Adipocyte (in vitro differentiated cells): ENCODE measurements around the gene OR6M1.

ENCODE experiments used
- DNase-seq: peaks from one replicate; pipeline ENCODE4 v3.0.0-alpha.2; 2015; ENCODE audit warnings: low read depth
- H3K27me3 ChIP-seq: replicated peaks from 2 replicates; pipeline ENCODE4 v1.7.0; 2013; ENCODE audit warnings: mild to moderate bottlenecking, low read length, moderate library complexity; ENCODE audit not compliant: control insufficient read depth, insufficient read depth
- H3K36me3 ChIP-seq: 2 replicates; pipeline ENCODE4 v1.7.0; 2013; ENCODE audit warnings: low read length, mild to moderate bottlenecking, moderate library complexity; ENCODE audit not compliant: control insufficient read depth, insufficient read depth, severe bottlenecking
- H3K4me1 ChIP-seq: 2 replicates; pipeline ENCODE4 v1.7.0; 2013; ENCODE audit warnings: mild to moderate bottlenecking, low read length, moderate library complexity; ENCODE audit not compliant: control insufficient read depth, insufficient read depth
- H3K4me3 ChIP-seq: 2 replicates; pipeline ENCODE4 v1.7.0; 2013; ENCODE audit warnings: mild to moderate bottlenecking, low read length, moderate library complexity
- H3K9ac ChIP-seq: 2 replicates; pipeline ENCODE4 v1.7.0; 2013; ENCODE audit warnings: mild to moderate bottlenecking, low read length, moderate library complexity
- H3K9me3 ChIP-seq: 2 replicates; pipeline ENCODE4 v1.7.0; 2013; ENCODE audit warnings: mild to moderate bottlenecking, low read length, moderate library complexity; ENCODE audit not compliant: control insufficient read depth

Gene OR6M1, protein sequence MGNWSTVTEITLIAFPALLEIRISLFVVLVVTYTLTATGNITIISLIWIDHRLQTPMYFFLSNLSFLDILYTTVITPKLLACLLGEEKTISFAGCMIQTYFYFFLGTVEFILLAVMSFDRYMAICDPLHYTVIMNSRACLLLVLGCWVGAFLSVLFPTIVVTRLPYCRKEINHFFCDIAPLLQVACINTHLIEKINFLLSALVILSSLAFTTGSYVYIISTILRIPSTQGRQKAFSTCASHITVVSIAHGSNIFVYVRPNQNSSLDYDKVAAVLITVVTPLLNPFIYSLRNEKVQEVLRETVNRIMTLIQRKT

DNA sequence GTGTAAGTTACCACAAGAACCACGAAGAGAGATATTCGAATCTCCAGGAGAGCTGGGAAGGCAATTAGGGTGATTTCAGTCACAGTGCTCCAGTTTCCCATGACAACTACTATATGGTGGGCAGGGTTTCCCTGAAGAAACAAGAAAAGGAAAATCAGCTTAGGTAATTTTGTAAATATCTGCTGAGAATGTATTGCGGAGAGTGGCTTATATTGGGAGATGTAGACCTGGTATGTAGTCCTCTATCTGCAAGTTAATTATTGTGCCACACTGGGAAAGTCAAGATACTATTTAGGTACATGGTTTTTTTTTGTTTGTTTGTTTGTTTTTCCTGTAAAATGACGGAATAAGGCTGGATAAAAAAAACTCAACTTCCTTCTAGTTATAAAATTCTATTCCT lies at the start of gene OR6M1:
Gene OR6M1 (minus strand): TSS at position 101 of the 400 bp plus-strand sequence. CDS start 0 bp downstream, at position 101.
- H3K4me1 ChIP-seq, result no peaks in the 10 kb centered on the region
- H3K9me3 ChIP-seq, result no peaks in the 10 kb centered on the region
- H3K36me3 ChIP-seq, result no peaks in the 10 kb centered on the region
- DNase-seq, result no peak
- no peak within 1 kb of the TSS for H3K4me3 ChIP-seq
- H3K27me3 ChIP-seq, result peaks cover 3% of the 10 kb centered on the region
- no peak within 1 kb of the TSS for H3K9ac ChIP-seq

DNA sequence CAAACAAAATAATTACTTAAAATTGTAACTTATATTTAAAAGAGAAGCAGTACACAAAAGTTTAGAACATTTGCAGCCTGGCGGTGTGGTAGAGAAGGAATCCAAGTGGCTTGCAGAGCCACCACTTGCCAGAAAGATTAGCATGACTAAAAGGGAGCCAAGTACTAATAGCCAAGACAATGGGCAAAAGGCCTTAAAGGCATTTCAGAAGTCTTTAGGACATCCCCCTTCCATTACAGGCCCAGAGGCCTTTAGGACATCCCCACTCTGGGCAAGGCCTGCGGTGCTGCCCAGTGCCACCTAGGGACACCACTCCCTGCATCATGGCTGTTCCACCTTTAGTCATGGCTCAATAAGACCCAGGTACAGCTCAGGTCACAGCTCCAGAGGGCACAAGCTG lies 46.9 kb upstream of the OR6M1 start:
- DNase-seq, result no peak
- H3K4me3 ChIP-seq, result no peak overlapping the region
- no peak overlapping the region for H3K9ac ChIP-seq
- no peaks in the 10 kb centered on the region for H3K36me3 ChIP-seq
- no peaks in the 10 kb centered on the region for H3K9me3 ChIP-seq
- no peaks in the 10 kb centered on the region for H3K4me1 ChIP-seq
- H3K27me3 ChIP-seq, result no peaks in the 10 kb centered on the region

DNA sequence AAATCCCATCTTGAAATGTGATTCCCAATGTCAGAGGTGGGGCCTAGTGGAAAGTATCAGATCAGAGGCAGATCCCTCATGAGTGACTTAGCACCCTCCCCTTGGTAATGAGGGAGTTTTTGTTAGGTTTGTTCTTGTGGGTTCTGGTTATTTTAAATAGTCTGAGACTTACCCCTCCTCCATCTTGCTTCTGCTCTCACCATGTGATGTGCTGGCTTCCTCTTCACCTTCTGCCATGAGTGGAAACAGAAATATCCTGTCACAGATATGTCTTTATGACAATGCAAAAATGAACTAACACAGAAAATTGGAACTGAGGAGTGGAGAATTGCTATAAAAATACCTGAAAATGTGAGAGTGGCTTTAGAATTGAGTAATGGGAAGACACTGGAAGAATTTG lies 46.2 kb upstream of the OR6M1 start:
- H3K9ac ChIP-seq, result no peak overlapping the region
- no peak overlapping the region for H3K4me3 ChIP-seq
- H3K4me1 ChIP-seq, result no peaks in the 10 kb centered on the region
- H3K36me3 ChIP-seq, result no peaks in the 10 kb centered on the region
- H3K9me3 ChIP-seq, result no peaks in the 10 kb centered on the region
- DNase-seq, result no peak
- no peaks in the 10 kb centered on the region for H3K27me3 ChIP-seq

DNA sequence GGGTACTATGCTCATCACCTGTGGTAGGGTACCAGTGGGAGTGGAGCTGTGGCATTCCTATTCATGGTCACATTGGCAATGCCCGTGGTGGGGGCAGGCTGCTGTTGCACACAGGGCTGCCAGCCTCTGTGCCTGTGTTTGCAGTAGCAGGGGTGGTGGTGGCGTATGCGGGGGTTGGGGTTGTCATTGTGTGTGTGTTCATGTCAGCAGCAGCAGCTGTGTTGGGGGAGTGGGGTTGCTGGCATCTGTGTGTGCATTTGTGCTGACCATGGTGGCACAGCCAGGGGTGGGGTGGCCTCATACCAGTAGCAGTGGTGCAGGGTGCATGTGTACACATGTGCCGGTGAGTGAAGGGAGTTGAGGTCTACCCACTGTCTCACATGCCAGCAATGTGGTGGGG lies 45.0 kb upstream of the OR6M1 start:
- DNase-seq, result no peak
- Histone ChIP-seq H3K4me1 (no peaks in the 10 kb centered on the region), H3K36me3 (no peaks in the 10 kb centered on the region), H3K4me3 (no peak overlapping the region), H3K27me3 (no peaks in the 10 kb centered on the region), H3K9me3 (no peaks in the 10 kb centered on the region), H3K9ac (no peak overlapping the region)

DNA sequence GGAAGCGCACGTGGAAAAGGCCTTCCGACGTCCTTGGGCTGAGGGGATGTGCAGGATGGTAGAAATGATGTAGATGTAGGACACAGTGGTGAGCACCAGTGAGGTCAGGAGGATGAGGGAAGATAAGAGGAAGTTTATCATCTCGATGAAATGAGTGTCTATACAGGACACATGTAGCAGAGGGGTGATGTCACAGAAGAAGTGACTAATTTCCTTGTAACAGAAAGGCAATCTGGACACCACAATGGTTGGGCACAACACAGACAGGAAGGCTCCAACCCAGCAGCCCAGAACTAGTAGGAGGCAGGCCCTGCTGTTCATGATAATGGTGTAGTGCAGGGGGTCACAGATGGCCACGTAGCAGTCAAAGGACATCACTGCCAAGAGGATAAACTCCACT lies 35.0 kb upstream of the OR6M1 start:
- Histone ChIP-seq H3K4me1 (no peaks in the 10 kb centered on the region), H3K36me3 (no peaks in the 10 kb centered on the region), H3K9ac (no peak overlapping the region), H3K27me3 (no peaks in the 10 kb centered on the region), H3K4me3 (no peak overlapping the region), H3K9me3 (no peaks in the 10 kb centered on the region)
- DNase-seq, result no peak

DNA sequence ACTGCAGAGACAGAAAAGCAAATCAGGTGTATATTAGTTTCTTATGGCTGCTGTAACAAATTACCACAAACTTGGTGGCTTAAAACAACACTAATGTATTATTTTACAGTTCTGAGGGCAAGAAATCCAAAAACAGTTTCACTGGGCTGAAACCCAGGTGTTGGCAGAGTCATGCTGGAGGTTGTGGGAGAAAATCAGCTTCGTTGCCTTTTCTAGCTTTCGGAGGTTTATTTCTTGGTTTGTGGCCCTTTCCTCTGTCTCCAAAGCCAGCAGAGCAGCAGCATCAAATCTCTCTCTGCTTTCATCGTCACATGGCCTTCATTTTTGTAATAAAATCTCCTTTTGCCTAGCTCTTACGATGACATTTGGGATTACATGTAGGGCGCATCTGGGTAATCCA lies 33.0 kb upstream of the OR6M1 start:
- no peak for DNase-seq
- no peaks in the 10 kb centered on the region for H3K27me3 ChIP-seq
- no peak overlapping the region for H3K4me3 ChIP-seq
- H3K9me3 ChIP-seq, result no peaks in the 10 kb centered on the region
- no peaks in the 10 kb centered on the region for H3K4me1 ChIP-seq
- no peak overlapping the region for H3K9ac ChIP-seq
- H3K36me3 ChIP-seq, result no peaks in the 10 kb centered on the region

DNA sequence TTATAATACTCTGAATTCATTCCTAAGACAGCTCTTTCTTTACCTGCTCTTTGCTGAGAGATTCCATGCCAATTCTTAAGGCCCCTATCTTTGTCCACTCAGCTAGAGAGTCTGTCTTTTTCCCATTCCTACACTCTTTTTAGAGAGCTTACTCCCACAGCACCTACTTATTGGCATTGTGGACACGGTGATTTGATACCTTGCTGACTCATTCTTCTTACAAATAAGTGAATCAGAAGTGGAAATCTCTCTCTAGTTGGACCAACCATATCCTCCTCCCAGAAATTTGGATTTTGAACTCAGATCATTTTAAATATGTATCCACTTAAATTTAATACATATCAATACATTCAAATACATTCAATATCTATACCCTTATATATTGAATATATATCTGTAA lies 32.5 kb upstream of the OR6M1 start:
- H3K4me1 ChIP-seq, result no peaks in the 10 kb centered on the region
- DNase-seq, result no peak
- no peaks in the 10 kb centered on the region for H3K9me3 ChIP-seq
- H3K36me3 ChIP-seq, result no peaks in the 10 kb centered on the region
- no peak overlapping the region for H3K9ac ChIP-seq
- no peak overlapping the region for H3K4me3 ChIP-seq
- H3K27me3 ChIP-seq, result no peaks in the 10 kb centered on the region

DNA sequence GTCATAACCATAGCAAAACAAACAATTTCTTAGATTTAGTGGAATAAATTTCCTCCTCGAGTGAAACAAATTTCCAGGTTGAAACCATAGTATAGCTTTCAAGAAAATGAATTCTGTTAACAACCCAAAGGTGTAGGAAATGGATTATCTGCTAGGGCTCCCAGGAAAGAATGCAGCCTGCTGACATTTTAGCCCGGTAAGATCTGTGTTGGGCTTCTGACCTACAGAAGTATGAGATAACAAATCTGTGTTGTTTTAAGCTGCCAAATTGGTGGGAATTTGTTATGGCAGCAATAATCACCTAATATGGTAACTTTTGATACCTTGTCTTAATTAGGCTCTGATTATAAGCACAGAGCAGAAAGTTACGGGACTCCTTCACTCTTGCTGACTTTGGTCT lies 32.0 kb upstream of the OR6M1 start:
- no peaks in the 10 kb centered on the region for H3K36me3 ChIP-seq
- no peaks in the 10 kb centered on the region for H3K27me3 ChIP-seq
- H3K9me3 ChIP-seq, result no peaks in the 10 kb centered on the region
- H3K4me3 ChIP-seq, result no peak overlapping the region
- H3K9ac ChIP-seq, result no peak overlapping the region
- no peak for DNase-seq
- no peaks in the 10 kb centered on the region for H3K4me1 ChIP-seq

DNA sequence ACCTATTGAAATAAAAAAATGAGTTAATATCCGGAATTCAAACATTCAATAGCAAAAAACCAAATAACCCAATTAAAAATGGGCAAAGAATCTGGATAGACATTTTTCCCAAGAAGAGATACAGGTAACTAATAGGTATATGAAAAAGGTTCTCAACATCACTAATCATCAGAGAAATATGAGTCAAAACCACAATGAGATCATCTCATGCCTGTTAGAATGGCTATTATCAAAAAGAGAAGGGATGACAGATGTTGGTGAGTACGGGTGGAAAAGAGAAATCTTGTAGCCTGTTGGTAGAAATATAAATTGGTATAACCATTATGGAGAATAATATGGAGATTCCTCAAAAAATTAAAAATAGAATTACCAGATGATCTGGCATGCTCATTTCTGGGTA lies 26.9 kb upstream of the OR6M1 start:
- H3K36me3 ChIP-seq, result no peaks in the 10 kb centered on the region
- no peak for DNase-seq
- no peak overlapping the region for H3K9ac ChIP-seq
- no peaks in the 10 kb centered on the region for H3K9me3 ChIP-seq
- H3K4me1 ChIP-seq, result no peaks in the 10 kb centered on the region
- H3K27me3 ChIP-seq, result no peaks in the 10 kb centered on the region
- H3K4me3 ChIP-seq, result no peak overlapping the region

DNA sequence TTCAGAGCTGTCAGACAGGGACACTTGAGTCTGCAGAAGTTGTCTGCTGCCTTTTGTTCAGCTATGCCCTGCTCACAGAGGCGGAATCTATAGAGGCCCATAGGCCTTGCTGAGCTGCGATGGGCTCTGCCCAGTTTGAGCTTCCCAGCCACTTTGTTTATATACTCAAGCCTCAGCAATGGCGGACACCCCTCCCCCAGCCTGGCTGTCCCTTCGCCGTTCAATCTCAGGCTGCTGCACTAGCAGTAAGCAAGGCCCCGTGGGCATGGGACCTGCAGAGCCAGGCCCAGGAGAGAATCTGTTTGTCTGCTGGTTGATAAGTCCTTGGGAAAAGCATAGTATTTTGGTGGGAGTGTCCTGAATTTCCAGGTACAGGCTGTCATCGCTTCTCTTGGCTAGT lies 23.6 kb upstream of the OR6M1 start:
- Histone ChIP-seq H3K4me1 (no peaks in the 10 kb centered on the region), H3K4me3 (no peak overlapping the region), H3K36me3 (no peaks in the 10 kb centered on the region), H3K9ac (no peak overlapping the region), H3K9me3 (no peaks in the 10 kb centered on the region), H3K27me3 (no peaks in the 10 kb centered on the region)
- no peak for DNase-seq

DNA sequence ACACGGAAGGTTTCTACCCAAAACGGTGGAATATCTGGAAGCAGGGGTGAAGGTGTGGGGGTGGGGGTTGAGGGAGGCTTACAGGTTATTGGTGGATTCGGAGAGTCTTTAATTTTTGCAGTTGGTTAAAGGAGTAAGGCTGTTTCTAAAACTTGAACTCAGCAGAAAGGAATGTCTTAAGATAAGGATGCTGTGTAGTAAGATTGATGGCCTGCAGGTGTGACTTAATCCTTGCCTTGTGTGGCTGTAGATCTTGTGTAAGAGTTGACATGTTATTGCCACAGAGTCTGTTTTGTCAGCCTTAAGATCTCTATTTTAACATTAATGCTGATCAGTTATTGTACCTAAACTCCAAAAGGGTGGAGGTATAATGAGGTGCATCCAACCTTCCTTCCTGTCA lies 16.4 kb upstream of the OR6M1 start:
- Histone ChIP-seq H3K9me3 (no peaks in the 10 kb centered on the region), H3K27me3 (no peaks in the 10 kb centered on the region), H3K4me1 (no peaks in the 10 kb centered on the region), H3K4me3 (no peak overlapping the region), H3K36me3 (no peaks in the 10 kb centered on the region), H3K9ac (no peak overlapping the region)
- no peak for DNase-seq

DNA sequence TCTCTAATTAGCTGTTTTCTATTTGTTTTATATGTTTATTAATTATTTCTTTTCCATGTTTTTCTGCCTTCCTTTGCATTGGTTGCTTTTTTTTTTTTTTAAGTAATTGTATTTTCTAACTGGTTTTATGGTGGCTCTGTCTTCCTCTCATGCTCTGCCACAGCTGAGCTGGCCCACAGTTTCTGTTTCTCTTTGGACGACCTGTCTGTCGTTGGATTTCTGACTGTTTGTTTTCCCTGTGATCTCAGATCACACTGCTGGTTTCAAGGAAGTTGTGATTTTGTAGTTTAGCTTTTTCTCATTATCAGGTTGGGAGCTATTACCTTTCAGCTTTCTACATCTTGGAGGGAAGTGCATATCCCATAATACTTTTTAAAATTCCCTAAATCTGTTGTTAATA lies 15.9 kb upstream of the OR6M1 start:
- Histone ChIP-seq H3K4me3 (no peak overlapping the region), H3K4me1 (no peaks in the 10 kb centered on the region), H3K27me3 (no peaks in the 10 kb centered on the region), H3K9ac (no peak overlapping the region), H3K9me3 (no peaks in the 10 kb centered on the region), H3K36me3 (no peaks in the 10 kb centered on the region)
- DNase-seq, result no peak
